Fibroblast of the aortic adventitia (primary cell): ENCODE results near the gene PRDM2. TPM values are rescaled to one million over a fixed set of nuclear protein-coding genes. Genes with fewer than 3 reads are reported as not detected.

ENCODE experiments used
- DNase-seq: peaks from one replicate; pipeline ENCODE4 v3.0.0-alpha.2; 2010; ENCODE audit warnings: low read depth
- H3K4me3 ChIP-seq: 2 replicates; pipeline ENCODE4 v1.5.1; 2011; ENCODE audit warnings: low read depth, mild to moderate bottlenecking, control low read depth, low read length, moderate library complexity
- CTCF ChIP-seq: IDR thresholded peaks from 2 replicates; pipeline ENCODE4 v1.5.1; 2011; ENCODE audit warnings: mild to moderate bottlenecking, low read length, control low read depth, inconsistent platforms; ENCODE audit not compliant: insufficient read depth
- total RNA-seq: library from RNA; depleted of rRNA; stranded (reverse); fragments of >200 nt; gene quantifications from 2 replicates; pipeline ENCODE4 v1.2.3, GENCODE V29; 2012; ENCODE audit warnings: low replicate concordance

Gene PRDM2
- total RNA-seq, 1 donor: 16.0 TPM

- peak; percentile 61 for DNase-seq
- TF ChIP-seq CTCF: no peak
- no peak overlapping the region for H3K4me3 ChIP-seq
These were observed 79.9 kb downstream of the PRDM2 start for GRCh38 chr1:13779930-13780329.

GRCh38 chr1:13780780-13781179, 80.8 kb downstream of the PRDM2 start:
- no peak for TF ChIP-seq CTCF
- DNase-seq: no peak
- no peak overlapping the region for H3K4me3 ChIP-seq

GRCh38 chr1:13781228-13781627, 81.2 kb downstream of the PRDM2 start:
- H3K4me3 ChIP-seq: no peak overlapping the region
- TF ChIP-seq CTCF: no peak
- DNase-seq: no peak

- DNase-seq: peak; percentile 89
These were observed 82.1 kb downstream of the PRDM2 start for GRCh38 chr1:13781907-13782633.

GRCh38 chr1:13782634-13783360, 82.8 kb downstream of the PRDM2 start:
- H3K4me3 ChIP-seq: peak overlapping the region; percentile 65
- no peak for TF ChIP-seq CTCF
- DNase-seq: no peak

More at GRCh38 chr1:13781907-13782633, 82.1 kb downstream of the PRDM2 start:
- H3K4me3 ChIP-seq: peak overlapping the region; percentile 65
- TF ChIP-seq CTCF: no peak

- TF ChIP-seq CTCF: no peak
- peak; percentile 36 for DNase-seq
- peak overlapping the region; percentile 65 for H3K4me3 ChIP-seq
These were observed 83.6 kb downstream of the PRDM2 start for GRCh38 chr1:13783551-13783950.
